CD4-positive, alpha-beta T cell treated with Interleukin-4 for 1 hour (primary cell): ENCODE data around the gene NHERF1.

Experiments used
- DNase-seq, 2 donors: peaks; one replicate each; pipeline ENCODE4 v3.0.0-alpha.2; 2020 to 2022

The NHERF1 gene

GRCh38 chr17:74815067-74815466, 66.6 kb downstream of the NHERF1 start:
- DNase-seq = no peak

DNA sequence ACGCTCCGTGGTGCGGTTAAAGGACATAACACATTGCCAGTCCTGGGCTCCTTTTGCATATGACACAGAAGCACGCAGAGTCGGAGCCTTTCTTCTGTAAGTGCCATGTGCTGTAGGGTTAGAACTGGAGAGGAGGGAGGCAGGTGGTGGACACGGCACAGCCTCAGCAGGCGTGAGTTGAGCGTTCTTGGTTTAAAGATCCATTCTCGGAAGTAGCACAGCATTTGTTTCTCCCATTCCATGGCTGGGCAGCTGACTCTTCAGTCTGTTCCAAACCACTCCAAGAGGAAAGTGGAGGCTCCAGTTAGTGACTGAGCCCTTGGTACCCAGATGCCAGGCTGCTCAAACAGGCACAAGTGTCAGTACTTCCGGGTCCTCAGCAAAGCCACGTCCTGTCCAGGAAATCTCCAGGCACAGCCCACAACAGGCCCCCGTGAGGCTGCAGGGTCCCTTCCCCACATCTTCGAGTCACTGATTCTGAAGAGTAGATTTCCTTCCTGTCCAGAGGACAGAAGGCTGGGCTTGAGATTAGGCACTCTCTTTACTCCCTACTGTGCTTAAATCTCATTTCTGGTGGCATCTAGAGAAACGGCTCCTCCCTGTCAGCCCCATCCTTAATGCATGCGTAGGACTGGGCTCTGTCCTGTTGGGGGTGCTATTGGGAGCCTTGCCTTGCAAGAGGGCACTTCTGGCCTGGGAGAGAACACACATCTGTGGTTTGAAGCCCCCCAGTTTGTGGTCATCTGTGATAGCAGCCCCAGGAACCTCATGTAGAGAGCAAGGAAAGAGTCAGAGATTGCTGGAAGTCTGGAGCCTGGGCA, 67.3 kb downstream of the NHERF1 start:
- no peak for DNase-seq

DNA sequence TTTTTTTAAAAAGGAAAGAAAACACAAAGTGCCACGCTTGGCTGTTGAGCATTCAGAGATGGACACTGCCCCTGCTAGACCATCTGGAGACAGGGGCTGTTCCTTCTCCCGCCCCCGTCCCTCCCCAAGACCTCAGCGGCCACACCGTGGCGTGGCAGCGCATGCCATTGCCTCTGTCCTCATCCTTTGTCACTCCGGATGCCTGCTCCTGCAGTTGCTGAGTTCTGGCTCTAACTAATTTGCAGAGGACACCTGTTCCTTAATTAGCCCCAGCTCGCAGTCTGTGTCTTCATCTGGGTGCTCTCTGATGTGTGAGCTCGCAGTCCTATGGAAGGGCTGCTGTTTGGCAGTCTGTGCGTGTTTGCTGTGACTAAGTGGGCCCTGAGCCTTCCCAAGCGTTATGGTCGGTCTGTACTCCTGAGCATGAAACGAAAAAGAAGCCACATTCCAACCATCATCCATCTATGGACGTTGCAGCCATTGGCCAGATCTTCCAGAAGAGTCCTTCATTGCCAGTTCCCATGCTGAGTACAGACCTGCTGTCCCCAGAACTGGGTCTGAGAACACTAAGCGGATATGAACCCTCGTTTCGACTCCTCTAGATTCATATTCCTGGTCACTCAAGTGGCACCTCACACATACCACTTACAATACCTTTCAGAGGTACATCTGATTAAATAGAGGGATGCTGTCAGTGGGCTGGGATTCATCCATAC, 68.6 kb downstream of the NHERF1 start:
- DNase-seq = no peak

GRCh38 chr17:74818291-74818938, 70.0 kb downstream of the NHERF1 start:
- DNase-seq = no peak
